Measurements from ENCODE around the gene DENND2A.

- TF ChIP-seq CTCF (IDR thresholded peaks at IDR 0.05; ENCODE audit: low read length) (no peak), EZH2 (IDR thresholded peaks at IDR 0.05; ENCODE audit: borderline replicate concordance, low read length) (no peak)
Observed at GRCh38 chr7:140640060-140640637, 464 bp downstream of the DENND2A start.

All from OCI-LY1 (cell line).